ENCODE measurements around the gene BUB1. TPM values are rescaled to one million over a fixed set of nuclear protein-coding genes. Genes with fewer than 3 reads are reported as not detected.

BUB1 gene
- total RNA-seq, 2 donors from 2014 or later, result 0.27 to 0.49 TPM

DNA sequence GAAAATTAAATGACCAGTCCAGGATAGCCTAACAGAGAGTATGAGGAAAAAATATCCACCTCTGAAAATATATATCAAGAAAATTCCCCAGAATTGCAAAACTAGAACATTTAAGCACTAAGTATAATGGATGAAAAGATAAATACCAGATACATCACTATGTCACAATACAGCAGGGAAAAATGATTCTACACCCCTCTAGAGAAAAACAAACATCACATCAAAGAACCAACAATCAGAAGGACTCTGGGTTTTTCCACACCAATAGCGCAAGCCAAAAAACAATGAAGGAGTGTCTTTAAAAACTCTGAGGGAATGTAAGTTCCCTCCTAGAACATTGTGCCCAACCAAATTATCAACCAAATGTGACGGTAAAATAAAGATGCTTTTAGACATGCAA, 13.7 kb downstream of the BUB1 start:
- Histone ChIP-seq H3K27ac (no peak overlapping the region), H3K9me3 (no peaks in the 10 kb centered on the region), H3K36me3 (no peaks in the 10 kb centered on the region), H3K27me3 (replicated peaks; ENCODE audit: insufficient read depth) (no peaks in the 10 kb centered on the region), H3K4me1 (ENCODE audit: control insufficient read depth in 1 of 2, low read depth in 2 of 2) (peaks cover 0 to under 1% of the 10 kb centered on the region in 2 donors), H3K4me3 (no peak overlapping the region)
- DNase-seq (ENCODE audit: low spot score) (no peak), ATAC-seq (ENCODE audit: insufficient number of reproducible peaks, low FRiP score, low read depth) (no peak)
- TF ChIP-seq, protein P1, sequence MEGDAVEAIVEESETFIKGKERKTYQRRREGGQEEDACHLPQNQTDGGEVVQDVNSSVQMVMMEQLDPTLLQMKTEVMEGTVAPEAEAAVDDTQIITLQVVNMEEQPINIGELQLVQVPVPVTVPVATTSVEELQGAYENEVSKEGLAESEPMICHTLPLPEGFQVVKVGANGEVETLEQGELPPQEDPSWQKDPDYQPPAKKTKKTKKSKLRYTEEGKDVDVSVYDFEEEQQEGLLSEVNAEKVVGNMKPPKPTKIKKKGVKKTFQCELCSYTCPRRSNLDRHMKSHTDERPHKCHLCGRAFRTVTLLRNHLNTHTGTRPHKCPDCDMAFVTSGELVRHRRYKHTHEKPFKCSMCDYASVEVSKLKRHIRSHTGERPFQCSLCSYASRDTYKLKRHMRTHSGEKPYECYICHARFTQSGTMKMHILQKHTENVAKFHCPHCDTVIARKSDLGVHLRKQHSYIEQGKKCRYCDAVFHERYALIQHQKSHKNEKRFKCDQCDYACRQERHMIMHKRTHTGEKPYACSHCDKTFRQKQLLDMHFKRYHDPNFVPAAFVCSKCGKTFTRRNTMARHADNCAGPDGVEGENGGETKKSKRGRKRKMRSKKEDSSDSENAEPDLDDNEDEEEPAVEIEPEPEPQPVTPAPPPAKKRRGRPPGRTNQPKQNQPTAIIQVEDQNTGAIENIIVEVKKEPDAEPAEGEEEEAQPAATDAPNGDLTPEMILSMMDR (IDR thresholded peaks at IDR 0.05), result no peak

DNA sequence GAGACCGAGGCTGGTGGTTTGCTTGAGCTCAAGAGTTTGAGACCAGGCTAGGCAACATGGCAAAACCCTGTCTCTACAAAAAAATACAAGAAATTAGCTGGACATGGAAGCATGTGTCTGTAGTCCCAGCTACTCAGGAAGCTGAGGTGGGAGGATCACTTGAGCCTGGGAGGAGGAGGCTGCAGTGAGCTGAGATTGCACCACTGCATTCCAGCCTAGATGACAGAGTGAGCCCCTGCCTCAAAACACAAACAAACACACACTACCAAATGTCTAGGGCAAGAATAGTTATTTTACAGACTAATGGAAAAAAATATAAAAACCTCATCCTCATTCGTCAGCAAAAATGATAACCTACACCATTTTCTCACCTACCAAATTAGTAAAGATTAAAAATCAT, 15.3 kb downstream of the BUB1 start:
- Histone ChIP-seq H3K4me1 (ENCODE audit: control insufficient read depth in 1 of 2, low read depth in 2 of 2) (peaks cover 0 to 3% of the 10 kb centered on the region in 2 donors), H3K27ac (no peak overlapping the region), H3K9me3 (no peaks in the 10 kb centered on the region), H3K36me3 (no peaks in the 10 kb centered on the region), H3K4me3 (no peak overlapping the region), H3K27me3 (replicated peaks; ENCODE audit: insufficient read depth) (no peaks in the 10 kb centered on the region)
- DNase-seq (ENCODE audit: low spot score), result no peak
- TF ChIP-seq, protein P1 (IDR thresholded peaks at IDR 0.05), result no peak
- no peak for ATAC-seq (ENCODE audit: insufficient number of reproducible peaks, low FRiP score, low read depth)

DNA sequence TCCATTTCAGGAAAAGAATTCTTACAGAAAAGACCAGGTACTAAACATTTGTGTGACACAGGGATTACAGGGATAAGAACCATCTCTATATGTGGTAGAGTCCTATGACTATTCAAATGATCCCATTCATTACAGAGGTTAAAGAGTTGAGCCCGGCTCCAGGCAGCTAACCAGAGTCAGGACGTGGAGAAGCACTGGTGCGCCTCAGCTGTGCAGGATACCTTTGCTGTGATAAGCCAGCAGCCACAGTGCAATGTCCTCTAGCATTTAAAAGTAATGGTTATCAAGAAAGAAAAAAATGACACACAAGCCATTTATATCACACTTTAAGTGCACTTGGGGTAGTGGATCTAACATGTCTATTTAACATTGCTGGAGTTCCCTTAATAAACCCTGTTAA, 17.3 kb downstream of the BUB1 start:
- TF ChIP-seq, protein P1 (IDR thresholded peaks at IDR 0.05), result no peak
- H3K36me3 ChIP-seq, result no peaks in the 10 kb centered on the region
- no peak overlapping the region for H3K27ac ChIP-seq
- ATAC-seq (ENCODE audit: insufficient number of reproducible peaks, low FRiP score, low read depth), result no peak
- no peak overlapping the region for H3K4me3 ChIP-seq
- H3K9me3 ChIP-seq, result no peaks in the 10 kb centered on the region
- H3K27me3 ChIP-seq (replicated peaks; ENCODE audit: insufficient read depth), result no peaks in the 10 kb centered on the region
- no peak for DNase-seq (ENCODE audit: low spot score)
- peaks cover 0 to 15% of the 10 kb centered on the region in 2 donors for H3K4me1 ChIP-seq (ENCODE audit: control insufficient read depth in 1 of 2, low read depth in 2 of 2)

DNA sequence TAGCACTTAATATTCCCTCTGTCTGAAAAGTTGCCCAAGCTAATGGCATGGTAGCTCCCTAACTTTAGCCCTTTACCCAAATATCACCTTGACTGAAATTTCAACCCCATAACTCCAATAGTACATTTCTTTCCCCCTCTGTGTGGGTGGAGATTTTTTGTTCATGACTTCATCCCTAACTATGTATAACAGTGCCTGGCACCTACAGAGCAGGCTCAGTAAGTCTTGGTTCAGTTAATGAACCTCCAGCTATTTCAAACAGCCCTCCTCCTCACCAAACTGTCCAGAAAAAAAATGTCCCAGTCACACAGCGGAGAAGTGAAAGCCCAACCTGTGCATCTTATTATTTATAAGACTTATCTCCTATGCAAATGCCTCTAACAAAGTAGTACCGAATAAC, 18.6 kb downstream of the BUB1 start:
- Histone ChIP-seq H3K4me1 (ENCODE audit: control insufficient read depth in 1 of 2, low read depth in 2 of 2) (peaks cover 0 to 15% of the 10 kb centered on the region in 2 donors), H3K9me3 (no peaks in the 10 kb centered on the region), H3K27me3 (replicated peaks; ENCODE audit: insufficient read depth) (no peaks in the 10 kb centered on the region), H3K4me3 (no peak overlapping the region), H3K27ac (no peak overlapping the region), H3K36me3 (no peaks in the 10 kb centered on the region)
- TF ChIP-seq, protein P1 (IDR thresholded peaks at IDR 0.05), result no peak
- DNase-seq (ENCODE audit: low spot score), result no peak
- ATAC-seq (ENCODE audit: insufficient number of reproducible peaks, low FRiP score, low read depth), result no peak

DNA sequence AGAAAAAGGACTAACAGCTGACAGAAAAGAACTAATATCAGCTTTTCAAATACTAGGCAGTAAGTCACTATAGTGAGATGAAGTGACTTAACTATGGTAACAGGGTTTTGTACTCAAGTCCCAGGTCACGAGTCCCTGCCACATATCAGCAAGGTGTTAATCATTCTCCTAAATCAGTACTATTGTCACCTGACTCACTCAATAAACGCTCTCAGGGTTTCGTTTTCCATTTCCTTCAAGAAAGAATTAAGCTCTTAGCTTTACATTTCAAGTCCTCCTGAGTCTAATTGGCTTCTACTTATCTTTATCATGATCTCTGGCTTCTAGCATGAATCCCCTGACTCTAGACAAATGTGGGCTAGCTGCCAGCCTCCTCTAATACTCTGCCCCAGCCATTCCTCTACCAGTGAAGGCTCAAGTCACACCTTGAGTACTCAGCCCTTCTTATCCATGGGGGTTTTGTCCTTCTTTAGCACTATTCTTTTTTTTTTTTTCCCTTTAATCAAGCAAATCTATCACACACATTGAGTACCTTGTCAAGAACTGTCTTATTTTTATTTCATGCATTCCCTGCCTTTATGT, 20.0 kb downstream of the BUB1 start:
- H3K9me3 ChIP-seq, result no peaks in the 10 kb centered on the region
- peaks cover 0 to 15% of the 10 kb centered on the region in 2 donors for H3K4me1 ChIP-seq (ENCODE audit: control insufficient read depth in 1 of 2, low read depth in 2 of 2)
- no peak overlapping the region for H3K4me3 ChIP-seq
- H3K27ac ChIP-seq, result no peak overlapping the region
- no peaks in the 10 kb centered on the region for H3K27me3 ChIP-seq (replicated peaks; ENCODE audit: insufficient read depth)
- H3K36me3 ChIP-seq, result no peaks in the 10 kb centered on the region
- DNase-seq (ENCODE audit: low spot score) (no peak), ATAC-seq (ENCODE audit: insufficient number of reproducible peaks, low FRiP score, low read depth) (no peak)
- TF ChIP-seq, protein P1 (IDR thresholded peaks at IDR 0.05), result no peak
